Adrenal gland (tissue), 5 donors: Measurements from ENCODE around the gene THRA.

Source experiments
- POLR2A ChIP-seq, 2 donors: fragments of 450-650 bp; IDR thresholded peaks; one replicate each; pipeline ENCODE4 v1.6.1; 2017; ENCODE audit warnings: antibody characterized with exemption in 2 of 2, mild to moderate bottlenecking in 2 of 2, moderate library complexity in 1 of 2
- TF ChIP-seq, protein P1 (sequence below), 6 experiments: fragments of 450-650 bp in 4 of 6; fragments of 200-600 bp in 2 of 6; sonication (generic) in 1 of 6; IDR thresholded peaks; 1 replicate in 5 of 6; 2 replicates in 1 of 6; pipeline versions ENCODE4 v1.5.1 to v1.8.0; 2016 to 2021; ENCODE audit warnings: antibody characterized with exemption in 6 of 6, mild to moderate bottlenecking in 2 of 6, moderate library complexity in 1 of 6
- donor health status: DM: no; HTN: no; CAD: no.

DNA sequence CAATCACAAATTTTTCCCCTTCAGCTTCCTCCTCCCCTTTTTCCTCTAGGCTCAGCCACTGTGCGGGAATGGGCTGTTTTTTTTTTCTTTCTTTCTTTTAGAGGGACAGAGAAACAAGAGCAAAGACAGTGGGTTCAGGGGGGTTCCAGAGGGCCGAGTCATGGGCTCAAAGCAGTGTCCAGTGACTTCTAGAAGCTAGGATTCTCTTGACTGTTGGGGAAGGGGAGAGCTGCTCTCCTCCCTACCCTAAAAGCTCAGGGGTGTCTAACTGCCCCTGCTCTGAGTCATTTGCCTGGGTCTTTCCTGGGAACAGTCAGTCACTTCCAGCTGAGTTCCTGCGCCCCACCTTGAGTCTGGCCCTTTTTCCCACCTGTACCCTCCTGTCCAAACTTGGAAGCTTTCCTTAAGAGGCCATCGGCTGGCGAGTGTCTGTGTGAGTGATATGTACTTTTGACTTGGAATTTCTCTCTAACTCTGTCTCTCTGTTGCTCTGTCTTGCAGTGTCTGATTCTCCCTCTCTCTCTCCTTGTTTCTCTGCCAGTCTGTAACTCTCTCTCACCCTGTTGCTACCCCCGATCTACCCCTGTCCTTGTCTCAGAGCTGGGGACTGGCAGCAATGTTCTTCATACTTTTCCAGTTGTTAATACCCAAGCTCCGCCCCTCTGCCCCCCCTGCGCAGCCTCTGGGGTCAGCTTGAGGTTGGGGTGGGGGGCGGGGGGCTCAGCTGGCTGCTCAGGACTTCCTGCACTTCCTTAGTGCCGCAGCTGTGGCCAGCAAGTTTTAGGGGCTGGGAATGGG lies 2.4 kb downstream of the THRA start:
- peak in 1 of 2 donors; percentile 62 for TF ChIP-seq POLR2A (IDR thresholded peaks at IDR 0.05)
- TF ChIP-seq, protein P1, sequence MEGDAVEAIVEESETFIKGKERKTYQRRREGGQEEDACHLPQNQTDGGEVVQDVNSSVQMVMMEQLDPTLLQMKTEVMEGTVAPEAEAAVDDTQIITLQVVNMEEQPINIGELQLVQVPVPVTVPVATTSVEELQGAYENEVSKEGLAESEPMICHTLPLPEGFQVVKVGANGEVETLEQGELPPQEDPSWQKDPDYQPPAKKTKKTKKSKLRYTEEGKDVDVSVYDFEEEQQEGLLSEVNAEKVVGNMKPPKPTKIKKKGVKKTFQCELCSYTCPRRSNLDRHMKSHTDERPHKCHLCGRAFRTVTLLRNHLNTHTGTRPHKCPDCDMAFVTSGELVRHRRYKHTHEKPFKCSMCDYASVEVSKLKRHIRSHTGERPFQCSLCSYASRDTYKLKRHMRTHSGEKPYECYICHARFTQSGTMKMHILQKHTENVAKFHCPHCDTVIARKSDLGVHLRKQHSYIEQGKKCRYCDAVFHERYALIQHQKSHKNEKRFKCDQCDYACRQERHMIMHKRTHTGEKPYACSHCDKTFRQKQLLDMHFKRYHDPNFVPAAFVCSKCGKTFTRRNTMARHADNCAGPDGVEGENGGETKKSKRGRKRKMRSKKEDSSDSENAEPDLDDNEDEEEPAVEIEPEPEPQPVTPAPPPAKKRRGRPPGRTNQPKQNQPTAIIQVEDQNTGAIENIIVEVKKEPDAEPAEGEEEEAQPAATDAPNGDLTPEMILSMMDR (IDR thresholded peaks at IDR 0.05), result no peak
